ENCODE measurements around the gene NMRK2. TPM values are rescaled to one million over a fixed set of nuclear protein-coding genes. Genes with fewer than 3 reads are reported as not detected.

Gene NMRK2, protein sequence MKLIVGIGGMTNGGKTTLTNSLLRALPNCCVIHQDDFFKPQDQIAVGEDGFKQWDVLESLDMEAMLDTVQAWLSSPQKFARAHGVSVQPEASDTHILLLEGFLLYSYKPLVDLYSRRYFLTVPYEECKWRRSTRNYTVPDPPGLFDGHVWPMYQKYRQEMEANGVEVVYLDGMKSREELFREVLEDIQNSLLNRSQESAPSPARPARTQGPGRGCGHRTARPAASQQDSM
- total RNA-seq (2022; extraction: Qiagen RNA extraction) = not detected in 5 replicates

DNA sequence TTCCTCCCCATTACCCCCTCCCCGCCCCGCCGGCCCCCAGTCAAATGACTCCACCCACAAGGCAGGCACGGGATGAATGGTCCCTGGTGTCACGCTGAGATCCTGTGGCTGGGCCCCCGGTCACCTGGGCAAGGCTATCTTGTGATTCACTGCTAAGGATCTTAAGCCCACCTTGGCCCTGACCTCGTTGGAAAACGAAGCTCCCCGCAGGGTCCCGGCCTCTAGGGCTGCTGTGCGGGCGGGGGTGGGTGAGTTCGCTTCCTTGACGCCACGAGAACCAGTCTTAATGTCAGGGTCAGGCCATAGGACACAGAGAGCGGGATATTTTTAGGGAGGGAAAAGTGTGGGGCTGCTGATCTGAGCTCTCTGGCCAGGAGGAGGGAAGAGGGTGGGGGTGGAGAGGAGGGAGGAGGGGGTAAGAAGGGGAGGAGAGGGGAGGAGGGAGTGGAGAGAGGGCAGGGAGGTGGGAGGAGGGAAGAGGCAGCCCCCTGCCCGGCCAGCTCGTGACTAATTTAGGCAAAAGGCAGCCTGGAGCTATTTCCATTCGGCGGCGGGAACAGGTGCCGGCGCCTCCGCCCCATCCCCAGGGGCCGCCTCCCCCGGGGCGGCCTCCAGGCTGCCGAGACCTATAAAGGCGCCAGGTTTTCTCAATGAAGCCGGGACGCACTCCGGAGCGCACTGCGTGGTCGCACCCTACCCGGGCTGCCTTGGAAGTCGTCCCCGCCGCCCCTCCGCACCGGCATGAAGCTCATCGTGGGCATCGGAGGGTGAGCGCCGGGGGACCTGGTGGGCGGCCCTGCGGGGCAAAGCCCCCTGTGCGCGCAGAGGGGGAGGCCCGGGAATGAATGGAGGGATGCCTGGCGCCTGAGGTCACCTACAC lies at the start of gene NMRK2:
Gene NMRK2, plus strand, starts transcription at position 139 of the 880 bp plus-strand sequence. Its CDS starts 603 bp downstream, at position 742.

GRCh38 chr19:3970808-3971598 lies 38.1 kb downstream of the NMRK2 start, which contains the start of gene DAPK3:
Gene DAPK3, minus strand, starts transcription at chr19:3971099. Its CDS starts 1,364 bp downstream, at chr19:3969735.

GRCh38 chr19:3984908-3985642 lies 52.2 kb downstream of the NMRK2 start, which contains the start of gene EEF2:
Gene EEF2, minus strand, starts transcription at chr19:3985463. Its CDS starts 83 bp downstream, at chr19:3985380.

Other genes starting within 250 kb of the NMRK2 start
- gene PIP5K1C, start 232.6 kb upstream of the NMRK2 start, total RNA-seq (2022; extraction: Qiagen RNA extraction) = 12.7 to 15.9 TPM (median 14.9 TPM) in 5 replicates
- gene TJP3, start 224.7 kb upstream of the NMRK2 start, total RNA-seq (2022; extraction: Qiagen RNA extraction) = 0.18 to 0.61 TPM (median 0.51 TPM) in 5 replicates
- gene APBA3, start 171.4 kb upstream of the NMRK2 start, total RNA-seq (2022; extraction: Qiagen RNA extraction) = 5.6 to 12.7 TPM (median 10.9 TPM) in 5 replicates
- 56.4 to 89.3 TPM (median 58.4 TPM) in 5 replicates for gene MRPL54, start 170.4 kb upstream of the NMRK2 start, total RNA-seq (2022; extraction: Qiagen RNA extraction)
- not detected in 5 replicates for gene RAX2, start 160.8 kb upstream of the NMRK2 start, total RNA-seq (2022; extraction: Qiagen RNA extraction)
- 0.68 to 1.7 TPM (median 1.2 TPM) in 5 replicates for gene MATK, start 146.7 kb upstream of the NMRK2 start, total RNA-seq (2022; extraction: Qiagen RNA extraction)
- 0.07 to 0.36 TPM (median 0.16 TPM) in 3 of 5 replicates, not detected in the others for gene ZFR2, start 64.0 kb upstream of the NMRK2 start, total RNA-seq (2022; extraction: Qiagen RNA extraction)
- 0.04 to 0.09 TPM (median 0.06 TPM) in 5 replicates for gene ATCAY, start 52.4 kb upstream of the NMRK2 start, total RNA-seq (2022; extraction: Qiagen RNA extraction)
- gene DAPK3, start 38.0 kb downstream of the NMRK2 start, total RNA-seq (2022; extraction: Qiagen RNA extraction) = 39.7 to 49.7 TPM (median 44.0 TPM) in 5 replicates
- gene EEF2, start 52.4 kb downstream of the NMRK2 start, total RNA-seq (2022; extraction: Qiagen RNA extraction) = 817 to 1,144 TPM (median 1,131 TPM) in 5 replicates
- 12.5 to 24.6 TPM (median 18.7 TPM) in 5 replicates for gene PIAS4, start 74.7 kb downstream of the NMRK2 start, total RNA-seq (2022; extraction: Qiagen RNA extraction)
- 13.8 to 27.4 TPM (median 23.8 TPM) in 5 replicates for gene ZBTB7A, start 133.8 kb downstream of the NMRK2 start, total RNA-seq (2022; extraction: Qiagen RNA extraction)
- 126 to 204 TPM (median 182 TPM) in 5 replicates for gene MAP2K2, start 191.1 kb downstream of the NMRK2 start, total RNA-seq (2022; extraction: Qiagen RNA extraction)
- 0.06 to 0.21 TPM (median 0.10 TPM) in 5 replicates for gene CREB3L3, start 220.6 kb downstream of the NMRK2 start, total RNA-seq (2022; extraction: Qiagen RNA extraction)
- 23.7 to 37.0 TPM (median 31.4 TPM) in 5 replicates for gene SIRT6, start 249.5 kb downstream of the NMRK2 start, total RNA-seq (2022; extraction: Qiagen RNA extraction)
- gene ANKRD24, start 249.6 kb downstream of the NMRK2 start, total RNA-seq (2022; extraction: Qiagen RNA extraction) = 0.21 to 0.34 TPM (median 0.27 TPM) in 5 replicates